HG03039 (cell line): ENCODE data around the gene USP7.
"Not testable (repeated sequence)": the region's sequence is repeated elsewhere in the genome, so short reads cannot be mapped to it uniquely, and the experiment has no call there.

ENCODE experiments used
- ATAC-seq: cut with Tn5 transposase; IDR thresholded peaks from one replicate; pipeline ENCODE4 v1.9.1; 2021; ENCODE audit warnings: mild to moderate bottlenecking, moderate library complexity; ENCODE audit not compliant: unreplicated experiment

The USP7 gene

GRCh38 chr16:8975039-8975438, 11.3 kb upstream of the USP7 start:
- no peak for ATAC-seq

GRCh38 chr16:8972843-8973586, 9.3 kb upstream of the USP7 start:
- ATAC-seq: no peak

- ATAC-seq: no peak
Measured at GRCh38 chr16:8971416-8971815, 7.7 kb upstream of the USP7 start.

GRCh38 chr16:8969202-8969897, 5.6 kb upstream of the USP7 start:
- ATAC-seq: not testable (repeated sequence)

GRCh38 chr16:8968054-8968453, 4.3 kb upstream of the USP7 start:
- ATAC-seq: not testable (repeated sequence)

GRCh38 chr16:8967132-8967821, 3.6 kb upstream of the USP7 start:
- ATAC-seq: no peak

- no peak for ATAC-seq
Measured at GRCh38 chr16:8966817-8967131, 3.1 kb upstream of the USP7 start.

- no peak for ATAC-seq
Measured at GRCh38 chr16:8964462-8964861, 756 bp upstream of the USP7 start.

GRCh38 chr16:8963010-8963820, 491 bp downstream of the USP7 start:
- ATAC-seq: peak; percentile 4

- peak; percentile 23 for ATAC-seq
Measured at GRCh38 chr16:8962393-8963009, 1.2 kb downstream of the USP7 start.

GRCh38 chr16:8961811-8962390, 1.8 kb downstream of the USP7 start:
- no peak for ATAC-seq

- ATAC-seq: no peak
Measured at GRCh38 chr16:8960788-8961109, 3.0 kb downstream of the USP7 start.

- ATAC-seq: no peak
Measured at GRCh38 chr16:8959921-8960787, 3.6 kb downstream of the USP7 start.

- ATAC-seq: no peak
Measured at GRCh38 chr16:8958344-8959167, 5.2 kb downstream of the USP7 start.

GRCh38 chr16:8957509-8958157, 6.1 kb downstream of the USP7 start:
- ATAC-seq: no peak

GRCh38 chr16:8957063-8957397, 6.7 kb downstream of the USP7 start:
- no peak for ATAC-seq

- no peak for ATAC-seq
Measured at GRCh38 chr16:8956265-8957062, 7.2 kb downstream of the USP7 start.

- ATAC-seq: no peak
Measured at GRCh38 chr16:8955828-8956227, 7.9 kb downstream of the USP7 start.
